HG02943 (cell line): ENCODE data around the gene SOX11.

Experiments used
- ATAC-seq: cut with Tn5 transposase; IDR thresholded peaks from one replicate; pipeline ENCODE4 v1.9.1; 2021; ENCODE audit warnings: mild to moderate bottlenecking, low read depth, moderate library complexity; ENCODE audit not compliant: unreplicated experiment

Gene SOX11

GRCh38 chr2:5691221-5691984 lies 781 bp upstream of the SOX11 start:
- no peak for ATAC-seq

DNA sequence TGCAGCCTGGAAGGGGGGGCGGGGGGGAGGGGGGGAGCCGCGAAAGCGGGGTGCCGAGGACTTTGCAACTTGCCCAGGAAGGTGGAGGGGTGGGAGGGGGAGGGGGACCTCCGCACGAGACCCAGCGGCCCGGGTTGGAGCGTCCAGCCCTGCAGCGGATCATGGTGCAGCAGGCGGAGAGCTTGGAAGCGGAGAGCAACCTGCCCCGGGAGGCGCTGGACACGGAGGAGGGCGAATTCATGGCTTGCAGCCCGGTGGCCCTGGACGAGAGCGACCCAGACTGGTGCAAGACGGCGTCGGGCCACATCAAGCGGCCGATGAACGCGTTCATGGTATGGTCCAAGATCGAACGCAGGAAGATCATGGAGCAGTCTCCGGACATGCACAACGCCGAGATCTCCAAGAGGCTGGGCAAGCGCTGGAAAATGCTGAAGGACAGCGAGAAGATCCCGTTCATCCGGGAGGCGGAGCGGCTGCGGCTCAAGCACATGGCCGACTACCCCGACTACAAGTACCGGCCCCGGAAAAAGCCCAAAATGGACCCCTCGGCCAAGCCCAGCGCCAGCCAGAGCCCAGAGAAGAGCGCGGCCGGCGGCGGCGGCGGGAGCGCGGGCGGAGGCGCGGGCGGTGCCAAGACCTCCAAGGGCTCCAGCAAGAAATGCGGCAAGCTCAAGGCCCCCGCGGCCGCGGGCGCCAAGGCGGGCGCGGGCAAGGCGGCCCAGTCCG lies 540 bp downstream of the SOX11 start:
- ATAC-seq: no peak

DNA sequence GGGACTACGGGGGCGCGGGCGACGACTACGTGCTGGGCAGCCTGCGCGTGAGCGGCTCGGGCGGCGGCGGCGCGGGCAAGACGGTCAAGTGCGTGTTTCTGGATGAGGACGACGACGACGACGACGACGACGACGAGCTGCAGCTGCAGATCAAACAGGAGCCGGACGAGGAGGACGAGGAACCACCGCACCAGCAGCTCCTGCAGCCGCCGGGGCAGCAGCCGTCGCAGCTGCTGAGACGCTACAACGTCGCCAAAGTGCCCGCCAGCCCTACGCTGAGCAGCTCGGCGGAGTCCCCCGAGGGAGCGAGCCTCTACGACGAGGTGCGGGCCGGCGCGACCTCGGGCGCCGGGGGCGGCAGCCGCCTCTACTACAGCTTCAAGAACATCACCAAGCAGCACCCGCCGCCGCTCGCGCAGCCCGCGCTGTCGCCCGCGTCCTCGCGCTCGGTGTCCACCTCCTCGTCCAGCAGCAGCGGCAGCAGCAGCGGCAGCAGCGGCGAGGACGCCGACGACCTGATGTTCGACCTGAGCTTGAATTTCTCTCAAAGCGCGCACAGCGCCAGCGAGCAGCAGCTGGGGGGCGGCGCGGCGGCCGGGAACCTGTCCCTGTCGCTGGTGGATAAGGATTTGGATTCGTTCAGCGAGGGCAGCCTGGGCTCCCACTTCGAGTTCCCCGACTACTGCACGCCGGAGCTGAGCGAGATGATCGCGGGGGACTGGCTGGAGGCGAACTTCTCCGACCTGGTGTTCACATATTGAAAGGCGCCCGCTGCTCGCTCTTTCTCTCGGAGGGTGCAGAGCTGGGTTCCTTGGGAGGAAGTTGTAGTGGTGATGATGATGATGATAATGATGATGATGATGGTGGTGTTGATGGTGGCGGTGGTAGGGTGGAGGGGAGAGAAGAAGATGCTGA lies 1.4 kb downstream of the SOX11 start:
- no peak for ATAC-seq

- no peak for ATAC-seq
Observed at GRCh38 chr2:5694306-5694705, 2.1 kb downstream of the SOX11 start.

- no peak for ATAC-seq
Observed at GRCh38 chr2:5695654-5696403, 3.6 kb downstream of the SOX11 start.

DNA sequence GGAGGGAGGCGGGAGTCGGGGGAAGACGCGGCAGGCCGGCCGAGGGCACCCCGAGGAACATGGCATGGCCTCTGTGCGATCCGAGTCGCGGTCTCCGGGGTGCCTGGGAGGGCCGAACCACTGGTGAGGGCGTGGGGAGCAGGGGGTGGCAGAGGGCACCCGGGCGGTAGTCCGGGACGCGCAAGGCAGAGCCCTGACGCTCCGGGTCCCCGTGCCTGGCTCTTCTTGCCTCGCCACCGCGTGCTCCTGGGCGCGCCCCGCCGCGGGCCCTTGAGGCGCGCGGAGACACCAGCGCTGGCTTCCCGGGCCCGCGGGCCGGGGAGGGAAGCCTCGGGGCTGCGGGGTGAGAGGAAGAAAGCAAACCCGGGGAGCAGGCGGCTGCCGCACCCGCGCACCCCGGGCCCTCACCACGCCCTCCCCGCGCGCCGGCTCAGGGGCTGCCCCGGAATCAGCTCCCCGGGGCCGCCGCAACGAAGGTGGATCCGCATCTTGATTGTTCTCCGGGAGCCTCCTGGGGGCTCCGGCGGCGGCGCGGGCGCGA lies 4.3 kb downstream of the SOX11 start:
- ATAC-seq: no peak

GRCh38 chr2:5696945-5697521 lies 4.8 kb downstream of the SOX11 start:
- no peak for ATAC-seq

DNA sequence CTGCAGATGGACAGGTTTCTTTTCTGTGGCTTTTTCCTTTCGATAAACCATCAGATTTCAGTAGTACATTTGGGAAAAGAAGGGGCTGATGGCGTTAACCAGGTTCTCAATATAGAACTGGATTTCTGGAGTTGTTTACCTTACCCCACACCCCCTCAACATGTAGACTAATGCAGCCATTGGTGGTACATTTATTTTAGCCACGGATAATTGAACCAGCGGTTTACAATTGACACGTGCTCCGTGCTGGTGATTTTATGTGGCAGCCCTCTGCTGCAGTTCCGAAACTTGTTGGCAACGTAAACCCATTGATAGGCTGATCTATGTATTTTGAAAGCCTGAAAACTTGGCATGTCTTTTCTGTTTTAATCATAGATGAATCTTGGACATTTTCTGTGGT lies 5.4 kb downstream of the SOX11 start:
- no peak for ATAC-seq

GRCh38 chr2:5698134-5698533 lies 6.0 kb downstream of the SOX11 start:
- no peak for ATAC-seq

DNA sequence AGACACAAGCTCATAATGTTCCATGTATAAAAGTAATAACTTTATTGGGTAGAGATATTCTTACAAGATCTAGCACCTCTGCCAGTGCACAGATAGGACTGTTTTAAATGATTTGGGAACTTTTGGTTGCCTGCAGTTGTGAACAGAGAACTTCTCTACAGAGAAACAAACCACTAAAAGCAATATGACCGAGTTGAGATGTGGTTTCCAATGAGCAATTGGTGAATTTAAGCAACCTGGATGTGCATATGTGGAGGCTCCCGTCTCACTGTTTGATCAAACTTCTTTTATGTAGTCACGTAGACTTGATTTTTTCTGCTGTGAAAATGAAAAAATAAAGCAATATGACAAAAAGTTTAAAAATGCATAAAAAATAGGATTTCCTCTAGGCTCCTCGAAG lies 7.8 kb downstream of the SOX11 start:
- ATAC-seq: no peak

GRCh38 chr2:5700551-5700950 lies 8.4 kb downstream of the SOX11 start:
- no peak for ATAC-seq

- no peak for ATAC-seq
Observed at GRCh38 chr2:5701266-5701665, 9.1 kb downstream of the SOX11 start.

DNA sequence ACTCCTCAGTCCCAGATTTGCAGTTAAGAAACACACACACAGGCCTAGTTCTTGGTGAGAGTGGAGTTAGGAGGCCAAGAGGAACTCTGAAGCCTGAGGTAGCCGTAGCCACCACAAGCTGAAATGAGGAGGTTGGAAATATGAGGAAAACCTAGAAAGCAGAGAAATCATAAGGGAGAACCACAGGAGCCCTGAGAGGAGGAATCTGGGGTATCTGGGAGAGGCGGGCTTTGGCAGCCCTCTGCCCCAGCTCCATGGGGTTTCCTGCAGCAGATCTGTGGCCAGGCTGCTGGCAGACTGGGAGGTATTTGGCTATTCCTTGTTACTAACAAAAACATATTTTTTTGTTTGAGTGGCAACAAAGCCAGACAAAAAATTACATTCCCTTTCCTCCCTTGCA lies 11.0 kb downstream of the SOX11 start:
- no peak for ATAC-seq

DNA sequence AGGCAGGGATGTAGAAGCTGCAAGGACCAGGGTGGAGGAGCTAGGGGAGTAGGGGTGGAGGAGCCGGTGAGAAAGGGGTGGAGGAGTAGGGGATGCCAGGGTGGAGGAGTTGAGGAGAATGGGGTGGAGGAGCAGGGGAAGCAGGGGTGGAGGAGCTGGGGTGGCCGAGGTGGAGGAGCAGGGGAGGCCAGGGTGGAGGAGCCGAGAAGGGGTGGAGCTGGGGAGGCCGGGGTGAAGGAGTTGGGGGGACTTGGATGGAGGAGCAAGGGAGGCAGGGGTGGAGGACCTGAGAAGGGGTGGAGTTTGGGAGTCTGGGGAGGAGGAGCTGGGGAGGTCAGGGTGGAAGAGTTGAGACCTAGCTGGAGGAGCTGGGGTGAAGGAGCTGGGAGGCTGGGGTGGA lies 13.3 kb downstream of the SOX11 start:
- no peak for ATAC-seq

DNA sequence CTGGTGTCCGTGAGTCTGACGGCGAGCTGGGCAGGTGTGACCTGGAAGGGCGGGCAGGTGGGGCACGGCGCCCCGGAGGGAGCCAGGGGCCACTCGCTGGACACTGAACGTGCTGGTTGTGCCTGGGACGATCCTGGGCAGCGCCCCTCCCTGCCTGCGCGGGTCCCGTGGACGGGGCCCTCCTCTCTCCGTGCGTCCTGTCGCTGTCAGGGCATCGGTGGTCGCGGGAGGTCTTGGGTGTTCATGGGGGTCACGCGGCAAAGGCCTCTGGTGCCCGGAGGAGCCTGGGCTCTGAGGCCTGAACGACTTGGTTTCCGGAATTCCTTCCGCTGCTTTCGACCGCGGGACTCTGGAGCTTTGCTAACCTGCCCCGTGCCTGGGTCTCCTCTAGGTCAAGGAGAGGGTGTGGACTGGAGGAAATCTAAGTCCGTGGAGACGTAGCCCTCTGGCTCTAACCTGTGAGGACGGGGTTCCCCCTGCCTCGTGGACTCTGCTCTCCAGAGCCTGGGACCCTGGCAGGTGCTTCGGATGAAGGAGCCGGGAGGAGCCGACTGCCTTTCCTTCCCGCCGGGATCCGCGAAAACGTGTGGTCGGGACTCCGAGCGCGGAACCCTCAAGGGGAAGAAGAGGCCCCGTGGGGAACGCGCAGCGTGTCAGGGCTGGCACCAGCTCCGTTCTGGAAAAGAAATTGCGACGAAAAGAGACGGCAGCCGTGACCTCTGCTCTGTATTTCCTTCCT lies 14.7 kb downstream of the SOX11 start:
- no peak for ATAC-seq

DNA sequence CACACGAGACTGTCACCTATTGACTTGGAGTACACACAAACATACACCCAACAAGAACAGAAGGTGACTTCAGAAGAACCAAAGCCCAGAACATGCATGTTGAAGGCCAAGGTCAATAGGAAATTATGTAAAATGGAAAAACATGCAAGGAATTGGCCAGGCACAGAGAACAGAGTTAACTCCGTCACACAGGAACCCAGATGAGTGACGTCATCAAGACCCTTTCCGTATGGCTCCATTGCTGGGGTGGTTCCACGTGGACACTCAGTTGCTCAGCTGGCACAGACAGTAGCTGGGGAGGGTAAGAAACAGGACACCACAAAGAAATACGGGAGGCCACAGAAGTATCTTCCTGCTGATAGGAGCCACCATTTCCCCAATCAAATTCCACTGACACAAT lies 18.4 kb downstream of the SOX11 start:
- ATAC-seq: no peak

- no peak for ATAC-seq
Observed at GRCh38 chr2:5713101-5713500, 20.9 kb downstream of the SOX11 start.

DNA sequence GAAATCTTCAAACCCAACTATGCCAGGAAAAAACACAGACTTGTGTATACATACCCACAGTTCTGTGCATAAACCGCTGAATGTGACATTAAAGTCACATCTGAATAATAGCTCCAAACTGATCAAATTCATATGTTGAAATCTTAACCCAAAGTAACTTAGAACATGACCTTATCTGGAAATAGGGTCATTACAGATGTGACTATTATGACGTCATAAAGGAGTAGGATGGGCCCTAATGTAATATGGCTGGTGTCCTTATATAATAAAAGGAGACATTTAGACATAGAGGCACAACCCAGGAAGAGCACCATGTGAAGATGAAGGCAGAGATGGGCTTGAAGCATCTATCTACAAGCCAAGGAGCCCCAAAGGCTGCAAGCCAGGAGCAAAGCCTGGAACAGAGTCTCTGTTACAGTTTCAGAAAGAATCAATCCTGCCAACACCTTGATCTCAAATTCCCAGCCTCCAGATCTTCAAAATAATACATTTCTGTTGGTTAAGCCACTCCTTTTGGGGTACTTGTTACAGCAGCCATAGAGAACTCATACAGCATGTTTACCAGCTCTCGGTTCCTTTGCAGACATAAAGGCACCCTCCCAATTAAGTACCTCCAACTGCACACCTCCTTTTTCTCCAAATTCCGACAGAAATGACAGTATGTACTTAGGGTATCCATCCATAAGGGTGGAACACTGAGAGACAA lies 27.6 kb downstream of the SOX11 start:
- ATAC-seq: no peak

GRCh38 chr2:5720426-5720825 lies 28.2 kb downstream of the SOX11 start:
- no peak for ATAC-seq
